ENCODE results near the gene GSK3A. TPM values are rescaled to one million over a fixed set of nuclear protein-coding genes. Genes with fewer than 3 reads are reported as not detected.

Gene GSK3A
- 38.9 to 43.6 TPM (median 42.0 TPM) in 3 replicates for total RNA-seq
- long read RNA-seq, transcript GSK3A-201 (11 exons, 2,188 nt) = major isoform, 42 of 49 reads
- long read RNA-seq, partial matches to known transcripts = 1 of 49 reads
- long read RNA-seq, other reads (novel, unspliced or antisense) = 4 of 49 reads

DNA sequence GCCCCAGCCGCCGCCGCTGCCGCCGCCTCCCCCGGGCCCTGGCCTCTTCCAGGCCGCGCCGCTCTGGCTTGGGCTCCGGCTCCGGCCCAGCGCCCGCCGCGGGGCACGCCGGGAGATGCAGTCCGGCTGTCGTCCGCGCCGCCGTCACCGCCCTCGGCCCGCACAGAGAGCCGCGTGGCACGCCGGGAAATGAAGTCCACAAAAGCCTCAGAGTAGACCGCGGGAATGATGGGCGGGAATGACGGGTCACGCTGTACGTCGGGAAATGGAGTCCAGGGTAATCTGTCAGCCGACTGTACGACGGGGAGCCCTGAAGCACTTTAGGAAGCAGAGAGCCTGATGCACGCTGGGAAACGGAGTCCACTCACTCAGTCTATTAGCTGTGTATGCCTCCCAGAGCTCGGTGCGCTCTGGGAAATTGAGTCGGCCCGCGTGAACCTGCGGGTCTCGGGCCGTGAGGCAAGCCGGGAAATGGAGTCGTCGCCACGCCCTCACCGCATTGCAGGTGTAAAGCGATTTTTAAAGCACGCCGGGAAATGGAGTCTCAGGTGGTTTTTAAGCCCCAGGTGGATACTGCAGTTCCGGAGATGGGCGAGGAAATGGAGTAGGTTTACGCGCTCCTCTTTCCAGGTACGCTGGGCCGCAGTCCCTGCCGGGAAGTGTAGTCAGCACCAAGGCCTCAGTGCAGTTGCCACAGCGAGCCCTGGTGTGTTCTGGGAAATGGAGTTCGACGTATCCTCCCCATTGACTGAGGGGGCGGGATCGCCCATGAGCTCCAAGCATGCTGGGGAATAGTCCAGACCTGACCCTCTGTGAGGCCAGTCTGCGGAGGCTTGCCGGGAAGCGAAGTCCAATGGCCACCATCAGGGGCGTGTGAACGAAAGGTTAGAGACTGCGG lies at the start of gene GSK3A:
Gene GSK3A, minus strand, starts transcription at position 91 of the 898 bp plus-strand sequence. CDS start 137 bp downstream, outside the sequence.
- TF ChIP-seq, protein P1, sequence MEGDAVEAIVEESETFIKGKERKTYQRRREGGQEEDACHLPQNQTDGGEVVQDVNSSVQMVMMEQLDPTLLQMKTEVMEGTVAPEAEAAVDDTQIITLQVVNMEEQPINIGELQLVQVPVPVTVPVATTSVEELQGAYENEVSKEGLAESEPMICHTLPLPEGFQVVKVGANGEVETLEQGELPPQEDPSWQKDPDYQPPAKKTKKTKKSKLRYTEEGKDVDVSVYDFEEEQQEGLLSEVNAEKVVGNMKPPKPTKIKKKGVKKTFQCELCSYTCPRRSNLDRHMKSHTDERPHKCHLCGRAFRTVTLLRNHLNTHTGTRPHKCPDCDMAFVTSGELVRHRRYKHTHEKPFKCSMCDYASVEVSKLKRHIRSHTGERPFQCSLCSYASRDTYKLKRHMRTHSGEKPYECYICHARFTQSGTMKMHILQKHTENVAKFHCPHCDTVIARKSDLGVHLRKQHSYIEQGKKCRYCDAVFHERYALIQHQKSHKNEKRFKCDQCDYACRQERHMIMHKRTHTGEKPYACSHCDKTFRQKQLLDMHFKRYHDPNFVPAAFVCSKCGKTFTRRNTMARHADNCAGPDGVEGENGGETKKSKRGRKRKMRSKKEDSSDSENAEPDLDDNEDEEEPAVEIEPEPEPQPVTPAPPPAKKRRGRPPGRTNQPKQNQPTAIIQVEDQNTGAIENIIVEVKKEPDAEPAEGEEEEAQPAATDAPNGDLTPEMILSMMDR (IDR thresholded peaks at IDR 0.05) = no peak
- no peaks in the 10 kb centered on the region for H3K27me3 Mint-ChIP-seq (ENCODE audit: low read depth)
- peaks cover 61% of the 10 kb centered on the region for H3K4me1 Mint-ChIP-seq (ENCODE audit: low read depth)
- no peaks in the 10 kb centered on the region for H3K9me3 Mint-ChIP-seq (ENCODE audit: low read depth)
- peak within 1 kb of the TSS; percentile 96 for H3K27ac Mint-ChIP-seq (ENCODE audit: unreplicated experiment)
- peak within 1 kb of the TSS; percentile 90 for H3K4me3 Mint-ChIP-seq (ENCODE audit: unreplicated experiment)
- DNase-seq (ENCODE audit: low spot score) = no peak
- peaks cover 3% of the 10 kb centered on the region for H3K36me3 Mint-ChIP-seq (ENCODE audit: low read depth)

DNA sequence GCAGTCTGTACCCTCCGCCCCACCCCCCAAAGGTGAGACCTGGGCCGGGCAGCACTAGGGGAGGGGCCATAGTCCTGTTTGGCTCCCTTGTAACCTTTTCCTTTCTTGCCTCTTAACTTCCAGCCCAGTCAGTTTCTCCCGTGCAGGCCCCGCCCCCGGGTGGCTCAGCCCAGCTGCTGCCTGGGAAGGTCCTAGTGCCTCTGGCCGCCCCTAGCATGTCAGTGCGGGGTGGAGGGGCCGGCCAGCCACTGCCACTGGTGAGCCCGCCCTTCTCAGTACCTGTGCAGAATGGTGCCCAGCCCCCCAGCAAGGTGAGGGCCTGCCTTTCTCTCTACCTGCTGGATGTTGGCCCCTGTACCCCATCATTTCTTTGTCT lies 49.0 kb upstream of the GSK3A start:
- DNase-seq (ENCODE audit: low spot score) = no peak
- Mint-ChIP-seq H3K27ac (ENCODE audit: unreplicated experiment) (no peak overlapping the region), H3K36me3 (ENCODE audit: low read depth) (peaks cover 14% of the 10 kb centered on the region), H3K4me3 (ENCODE audit: unreplicated experiment) (no peak overlapping the region), H3K9me3 (ENCODE audit: low read depth) (no peaks in the 10 kb centered on the region), H3K4me1 (ENCODE audit: low read depth) (peaks cover under 1% of the 10 kb centered on the region), H3K27me3 (ENCODE audit: low read depth) (no peaks in the 10 kb centered on the region)
- TF ChIP-seq, protein P1 (IDR thresholded peaks at IDR 0.05) = no peak

DNA sequence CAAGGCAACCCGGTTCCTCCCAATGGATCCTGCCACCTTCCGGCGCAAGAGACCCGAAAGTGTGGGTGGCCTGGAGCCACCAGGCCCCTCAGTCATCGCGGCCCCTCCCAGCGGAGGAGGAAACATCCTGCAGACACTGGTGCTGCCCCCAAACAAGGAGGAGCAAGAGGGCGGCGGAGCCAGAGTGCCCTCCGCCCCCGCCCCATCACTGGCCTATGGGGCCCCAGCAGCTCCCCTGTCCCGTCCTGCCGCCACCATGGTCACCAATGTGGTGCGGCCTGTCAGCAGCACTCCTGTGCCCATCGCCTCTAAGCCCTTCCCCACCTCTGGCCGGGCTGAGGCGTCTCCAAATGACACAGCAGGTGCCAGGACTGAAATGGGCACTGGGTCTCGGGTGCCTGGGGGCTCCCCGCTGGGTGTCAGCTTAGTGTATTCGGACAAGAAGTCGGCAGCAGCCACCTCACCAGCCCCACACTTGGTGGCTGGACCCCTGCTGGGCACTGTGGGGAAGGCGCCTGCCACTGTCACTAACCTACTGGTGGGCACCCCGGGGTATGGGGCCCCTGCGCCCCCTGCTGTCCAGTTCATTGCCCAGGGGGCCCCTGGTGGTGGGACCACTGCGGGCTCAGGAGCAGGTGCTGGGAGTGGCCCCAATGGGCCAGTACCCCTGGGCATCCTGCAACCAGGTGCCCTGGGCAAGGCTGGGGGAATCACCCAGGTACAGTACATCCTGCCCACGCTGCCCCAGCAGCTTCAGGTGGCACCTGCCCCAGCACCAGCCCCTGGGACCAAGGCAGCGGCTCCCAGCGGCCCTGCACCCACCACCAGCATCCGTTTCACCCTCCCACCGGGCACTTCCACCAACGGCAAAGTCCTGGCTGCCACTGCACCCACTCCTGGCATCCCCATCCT lies 48.4 kb upstream of the GSK3A start:
- H3K27me3 Mint-ChIP-seq (ENCODE audit: low read depth) = no peaks in the 10 kb centered on the region
- DNase-seq (ENCODE audit: low spot score) = peak; percentile 88
- H3K27ac Mint-ChIP-seq (ENCODE audit: unreplicated experiment) = no peak overlapping the region

DNA sequence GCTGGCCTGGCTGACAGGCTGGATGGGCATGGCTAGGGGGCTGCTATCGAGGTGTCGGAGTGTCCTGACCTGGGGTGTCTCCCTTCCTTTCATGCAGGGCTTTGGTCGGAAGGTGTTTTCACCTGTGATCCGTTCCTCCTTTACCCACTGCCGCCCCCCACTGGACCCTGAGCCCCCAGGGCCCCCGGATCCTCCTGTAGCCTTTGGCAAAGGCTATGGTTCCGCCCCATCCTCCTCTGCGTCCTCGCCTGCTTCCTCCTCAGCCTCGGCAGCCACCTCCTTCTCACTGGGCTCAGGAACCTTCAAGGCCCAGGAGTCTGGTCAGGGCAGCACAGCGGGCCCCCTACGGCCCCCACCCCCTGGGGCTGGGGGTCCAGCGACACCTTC lies 47.7 kb upstream of the GSK3A start:
- peaks cover 14% of the 10 kb centered on the region for H3K4me1 Mint-ChIP-seq (ENCODE audit: low read depth)
- no peak overlapping the region for H3K4me3 Mint-ChIP-seq (ENCODE audit: unreplicated experiment)
- H3K9me3 Mint-ChIP-seq (ENCODE audit: low read depth) = no peaks in the 10 kb centered on the region
- H3K27me3 Mint-ChIP-seq (ENCODE audit: low read depth) = no peaks in the 10 kb centered on the region
- H3K36me3 Mint-ChIP-seq (ENCODE audit: low read depth) = peaks cover 17% of the 10 kb centered on the region
- DNase-seq (ENCODE audit: low spot score) = no peak
- H3K27ac Mint-ChIP-seq (ENCODE audit: unreplicated experiment) = no peak overlapping the region
- TF ChIP-seq, protein P1 (IDR thresholded peaks at IDR 0.05) = no peak

More for the DNA sequence above, 48.4 kb upstream of the GSK3A start:
- TF ChIP-seq, protein P1 (IDR thresholded peaks at IDR 0.05) = peak; percentile 68
- Mint-ChIP-seq H3K36me3 (ENCODE audit: low read depth) (peaks cover 17% of the 10 kb centered on the region), H3K4me1 (ENCODE audit: low read depth) (peaks cover 7% of the 10 kb centered on the region), H3K9me3 (ENCODE audit: low read depth) (no peaks in the 10 kb centered on the region), H3K4me3 (ENCODE audit: unreplicated experiment) (no peak overlapping the region)

DNA sequence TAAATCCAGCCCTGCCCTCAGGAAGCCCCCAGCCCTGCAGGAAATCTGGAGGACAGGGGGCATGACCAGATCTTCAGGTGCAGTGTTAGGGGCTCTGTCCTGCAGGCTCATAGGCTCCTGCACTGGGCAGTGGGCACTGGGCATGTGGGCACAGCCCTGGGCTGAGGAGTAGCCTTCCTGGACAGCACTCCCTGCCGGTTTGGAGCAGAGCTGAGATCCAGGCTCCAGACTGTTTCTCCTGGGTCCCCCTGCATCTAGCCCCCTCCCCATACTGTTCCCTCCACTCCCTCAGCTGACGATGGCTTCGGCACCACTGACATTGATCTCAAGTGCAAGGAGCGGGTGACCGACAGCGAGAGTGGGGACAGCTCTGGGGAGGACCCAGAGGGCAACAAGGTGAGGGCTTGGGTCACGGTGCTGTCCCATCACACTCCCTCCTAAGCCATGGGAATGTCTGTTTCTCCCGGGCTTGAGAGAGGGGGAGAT lies 47.2 kb upstream of the GSK3A start:
- no peaks in the 10 kb centered on the region for H3K9me3 Mint-ChIP-seq (ENCODE audit: low read depth)
- H3K27ac Mint-ChIP-seq (ENCODE audit: unreplicated experiment) = no peak overlapping the region
- H3K4me3 Mint-ChIP-seq (ENCODE audit: unreplicated experiment) = no peak overlapping the region
- peaks cover 17% of the 10 kb centered on the region for H3K36me3 Mint-ChIP-seq (ENCODE audit: low read depth)
- no peaks in the 10 kb centered on the region for H3K27me3 Mint-ChIP-seq (ENCODE audit: low read depth)
- no peak for DNase-seq (ENCODE audit: low spot score)
- H3K4me1 Mint-ChIP-seq (ENCODE audit: low read depth) = peaks cover 19% of the 10 kb centered on the region
- TF ChIP-seq, protein P1 (IDR thresholded peaks at IDR 0.05) = no peak
